ENCODE results near the gene NBPF20.
"Not testable (repeated sequence)": the region's sequence is repeated elsewhere in the genome, so short reads cannot be mapped to it uniquely, and the experiment has no call there.

DNA sequence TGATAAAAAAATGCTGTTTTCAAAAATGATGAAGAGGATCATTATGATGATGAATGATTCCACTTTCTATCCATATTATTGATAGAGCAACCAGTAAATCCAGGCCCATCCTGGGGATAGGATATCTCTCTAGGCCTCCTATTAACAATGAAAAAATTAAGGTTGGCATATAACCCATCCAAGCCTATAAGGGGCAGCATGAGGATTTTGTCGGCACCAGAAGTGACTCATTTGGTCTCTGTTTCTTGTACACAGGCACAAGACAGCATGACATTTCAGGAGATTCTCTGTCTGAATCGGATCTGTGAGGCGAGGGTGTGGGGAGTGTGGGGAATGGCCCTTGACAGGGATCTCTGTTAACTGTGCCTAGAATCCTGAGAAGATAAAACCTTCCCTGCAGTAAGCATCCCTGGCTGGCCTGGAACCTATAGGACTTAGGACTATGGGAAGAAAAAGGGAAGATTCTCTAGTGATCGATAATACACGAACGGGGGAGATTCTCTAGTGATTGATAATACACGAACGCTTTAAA, 49.5 kb upstream of the NBPF20 start:
- TF ChIP-seq EZH2 (IDR thresholded peaks at IDR 0.05; ENCODE audit: low read depth, unreplicated experiment), result not testable (repeated sequence)
- TF ChIP-seq, protein P1, sequence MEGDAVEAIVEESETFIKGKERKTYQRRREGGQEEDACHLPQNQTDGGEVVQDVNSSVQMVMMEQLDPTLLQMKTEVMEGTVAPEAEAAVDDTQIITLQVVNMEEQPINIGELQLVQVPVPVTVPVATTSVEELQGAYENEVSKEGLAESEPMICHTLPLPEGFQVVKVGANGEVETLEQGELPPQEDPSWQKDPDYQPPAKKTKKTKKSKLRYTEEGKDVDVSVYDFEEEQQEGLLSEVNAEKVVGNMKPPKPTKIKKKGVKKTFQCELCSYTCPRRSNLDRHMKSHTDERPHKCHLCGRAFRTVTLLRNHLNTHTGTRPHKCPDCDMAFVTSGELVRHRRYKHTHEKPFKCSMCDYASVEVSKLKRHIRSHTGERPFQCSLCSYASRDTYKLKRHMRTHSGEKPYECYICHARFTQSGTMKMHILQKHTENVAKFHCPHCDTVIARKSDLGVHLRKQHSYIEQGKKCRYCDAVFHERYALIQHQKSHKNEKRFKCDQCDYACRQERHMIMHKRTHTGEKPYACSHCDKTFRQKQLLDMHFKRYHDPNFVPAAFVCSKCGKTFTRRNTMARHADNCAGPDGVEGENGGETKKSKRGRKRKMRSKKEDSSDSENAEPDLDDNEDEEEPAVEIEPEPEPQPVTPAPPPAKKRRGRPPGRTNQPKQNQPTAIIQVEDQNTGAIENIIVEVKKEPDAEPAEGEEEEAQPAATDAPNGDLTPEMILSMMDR (conservative IDR thresholded peaks at IDR 0.05; ENCODE audit: low read depth in 2 of 2), result not testable (repeated sequence)
